Neural progenitor cell (in vitro differentiated cells): ENCODE data around the gene RNF181. TPM values are rescaled to one million over a fixed set of nuclear protein-coding genes. Genes with fewer than 3 reads are reported as not detected.

Source experiments
- DNase-seq: peaks from one replicate; pipeline ENCODE4 v3.0.0-alpha.2; 2016; ENCODE audit warnings: low spot score
- H2AFZ ChIP-seq: fragments of 200-600 bp; sonication (generic); replicated peaks from 2 replicates; pipeline ENCODE4 v1.6.1; 2016; ENCODE audit warnings: antibody characterized with exemption
- H3F3A ChIP-seq: fragments of 200-600 bp; sonication (generic); 2 replicates; pipeline ENCODE4 v1.6.1; 2016; ENCODE audit warnings: antibody characterized with exemption, low read depth
- H3K27ac ChIP-seq: fragments of 200-600 bp; sonication (generic); 2 replicates; pipeline ENCODE4 v1.5.1; 2016; ENCODE audit warnings: mild to moderate bottlenecking
- H3K27me3 ChIP-seq: fragments of 200-600 bp; sonication (generic); 2 replicates; pipeline ENCODE4 v1.6.1; 2016; ENCODE audit warnings: mild to moderate bottlenecking, moderate library complexity
- H3K36me3 ChIP-seq: fragments of 200-600 bp; sonication (generic); 2 replicates; pipeline ENCODE4 v1.5.1; 2016
- H3K4me1 ChIP-seq: fragments of 200-600 bp; sonication (generic); 2 replicates; pipeline ENCODE4 v1.6.1; 2016; ENCODE audit warnings: mixed run types
- H3K4me2 ChIP-seq: fragments of 200-600 bp; sonication (generic); 2 replicates; pipeline ENCODE4 v1.6.1; 2016
- H3K4me3 ChIP-seq: fragments of 200-600 bp; sonication (generic); 2 replicates; pipeline ENCODE4 v1.5.1; 2016
- H3K79me2 ChIP-seq: fragments of 200-600 bp; sonication (generic); 2 replicates; pipeline ENCODE4 v1.6.1; 2016; ENCODE audit warnings: low read depth
- H3K9ac ChIP-seq: fragments of 200-600 bp; sonication (generic); 2 replicates; pipeline ENCODE4 v1.6.1; 2016
- H3K9me3 ChIP-seq: fragments of 200-600 bp; sonication (generic); 2 replicates; pipeline ENCODE4 v1.5.1; 2016; ENCODE audit warnings: low read depth
- H4K20me1 ChIP-seq: fragments of 200-600 bp; sonication (generic); 2 replicates; pipeline ENCODE4 v1.6.1; 2016; ENCODE audit warnings: low read depth
- H3K27ac Mint-ChIP-seq: 3 replicates; pipeline ENCODE4 v1.8.0; 2021; ENCODE audit warnings: mixed read lengths
- H3K27me3 Mint-ChIP-seq: 2 replicates; pipeline ENCODE4 v1.8.0; 2022; ENCODE audit warnings: low read depth, mild to moderate bottlenecking, inconsistent platforms, moderate library complexity, mixed read lengths; ENCODE audit not compliant: insufficient read depth
- H3K36me3 Mint-ChIP-seq: 3 replicates; pipeline ENCODE4 v1.8.0; 2021; ENCODE audit warnings: mixed read lengths
- H3K4me1 Mint-ChIP-seq: 3 replicates; pipeline ENCODE4 v1.8.0; 2021; ENCODE audit warnings: mixed read lengths
- H3K4me3 Mint-ChIP-seq: 3 replicates; pipeline ENCODE4 v1.8.0; 2021; ENCODE audit warnings: mild to moderate bottlenecking, moderate library complexity, mixed read lengths
- H3K9me3 Mint-ChIP-seq: 3 replicates; pipeline ENCODE4 v1.8.0; 2020; ENCODE audit warnings: mixed read lengths
- CTCF ChIP-seq: fragments of 200-600 bp; sonication (generic); IDR thresholded peaks from 2 replicates; pipeline ENCODE4 v1.5.1; 2017; ENCODE audit warnings: antibody characterized with exemption, mild to moderate bottlenecking
- EZH2 ChIP-seq: fragments of 200-600 bp; sonication (generic); IDR thresholded peaks from 2 replicates; pipeline ENCODE4 v1.6.1; 2017; ENCODE audit warnings: antibody characterized with exemption, mild to moderate bottlenecking, moderate library complexity
- EZH2phosphoT487 ChIP-seq: fragments of 200-600 bp; sonication (generic); IDR thresholded peaks from 2 replicates; pipeline ENCODE4 v1.6.1; 2017; ENCODE audit warnings: antibody characterized with exemption
- total RNA-seq: library from RNA; depleted of rRNA; stranded (reverse); fragments of >200 nt; gene quantifications from 2 replicates; pipeline ENCODE4 v1.2.3, GENCODE V29; 2015; ENCODE audit warnings: low replicate concordance

RNF181 gene
- total RNA-seq, 1 donor from 2014 or later, result 81.3 TPM

- no peaks in the 10 kb centered on the region for H3K27me3 ChIP-seq
- peaks cover 6% of the 10 kb centered on the region for H4K20me1 ChIP-seq
- no peaks in the 10 kb centered on the region for H3K9me3 ChIP-seq
- H3K4me3 ChIP-seq, result no peak overlapping the region
- no peak overlapping the region for H3K4me2 ChIP-seq
- no peaks in the 10 kb centered on the region for H3K9me3 Mint-ChIP-seq
- H3K27ac ChIP-seq, result no peak overlapping the region
- peaks cover 7% of the 10 kb centered on the region for H3K79me2 ChIP-seq
- no peak overlapping the region for H3K27ac Mint-ChIP-seq
- TF ChIP-seq EZH2phosphoT487 (no peak), CTCF (no peak), EZH2 (no peak)
- no peak overlapping the region for H2AFZ ChIP-seq
- peaks cover 23% of the 10 kb centered on the region for H3K36me3 Mint-ChIP-seq
- H3K4me1 Mint-ChIP-seq, result no peaks in the 10 kb centered on the region
- peaks cover 16% of the 10 kb centered on the region for H3F3A ChIP-seq
- no peaks in the 10 kb centered on the region for H3K4me1 ChIP-seq
- no peaks in the 10 kb centered on the region for H3K27me3 Mint-ChIP-seq
- no peaks in the 10 kb centered on the region for H3K36me3 ChIP-seq
- no peak for DNase-seq
- H3K4me3 Mint-ChIP-seq, result no peak overlapping the region
- H3K9ac ChIP-seq, result no peak overlapping the region
These were observed 42.4 kb upstream of the RNF181 start for GRCh38 chr2:85553184-85553583.

- no peak overlapping the region for H3K4me3 Mint-ChIP-seq
- no peak overlapping the region for H3K27ac Mint-ChIP-seq
These were observed 40.4 kb upstream of the RNF181 start for GRCh38 chr2:85554980-85555612.

GRCh38 chr2:85557130-85557529 lies 38.4 kb upstream of the RNF181 start:
- Histone ChIP-seq H3K9ac (peak overlapping the region; percentile 1), H3K27ac (no peak overlapping the region), H4K20me1 (peaks cover 6% of the 10 kb centered on the region), H3K9me3 (no peaks in the 10 kb centered on the region), H3K27me3 (no peaks in the 10 kb centered on the region), H3K36me3 (no peaks in the 10 kb centered on the region), H3K79me2 (peaks cover 36% of the 10 kb centered on the region), H3K4me3 (no peak overlapping the region), H2AFZ (no peak overlapping the region), H3F3A (peaks cover 6% of the 10 kb centered on the region), H3K4me2 (no peak overlapping the region), H3K4me1 (no peaks in the 10 kb centered on the region)
- Mint-ChIP-seq H3K36me3 (peaks cover 13% of the 10 kb centered on the region), H3K4me1 (peaks cover 24% of the 10 kb centered on the region), H3K27me3 (peaks cover 3% of the 10 kb centered on the region), H3K4me3 (no peak overlapping the region), H3K9me3 (no peaks in the 10 kb centered on the region), H3K27ac (no peak overlapping the region)
- DNase-seq, result no peak
- TF ChIP-seq CTCF (no peak), EZH2 (no peak), EZH2phosphoT487 (no peak)

More at GRCh38 chr2:85554980-85555612, 40.4 kb upstream of the RNF181 start:
- peaks cover 6% of the 10 kb centered on the region for H3F3A ChIP-seq
- no peaks in the 10 kb centered on the region for H3K9me3 ChIP-seq
- DNase-seq, result no peak
- H3K79me2 ChIP-seq, result peaks cover 26% of the 10 kb centered on the region
- H3K27ac ChIP-seq, result no peak overlapping the region
- Mint-ChIP-seq H3K27me3 (no peaks in the 10 kb centered on the region), H3K9me3 (no peaks in the 10 kb centered on the region), H3K4me1 (peaks cover 12% of the 10 kb centered on the region), H3K36me3 (peaks cover 24% of the 10 kb centered on the region)
- TF ChIP-seq CTCF, result no peak
- TF ChIP-seq EZH2, result no peak
- no peak for TF ChIP-seq EZH2phosphoT487
- no peak overlapping the region for H2AFZ ChIP-seq
- H3K9ac ChIP-seq, result no peak overlapping the region
- H3K4me1 ChIP-seq, result no peaks in the 10 kb centered on the region
- H4K20me1 ChIP-seq, result peaks cover 6% of the 10 kb centered on the region
- H3K27me3 ChIP-seq, result no peaks in the 10 kb centered on the region
- H3K4me3 ChIP-seq, result no peak overlapping the region
- H3K4me2 ChIP-seq, result no peak overlapping the region
- no peaks in the 10 kb centered on the region for H3K36me3 ChIP-seq
